K562 (cell line): ENCODE measurements around the gene PEX11A. TPM values are rescaled to one million over a fixed set of nuclear protein-coding genes. Genes with fewer than 3 reads are reported as not detected.
A peak's percentile ranks its signal among the peaks of the same experiment; 100 is the strongest.

Experiments
- CCAR2 ChIP-seq: fragments of 200-400 bp; formaldehyde crosslinking; IDR thresholded peaks from 2 replicates; pipeline ENCODE4 v1.6.1; 2017; ENCODE audit warnings: mild to moderate bottlenecking, low read depth, low read length
- CREM ChIP-seq: IDR thresholded peaks from 2 replicates; pipeline ENCODE4 v1.6.1; 2014; ENCODE audit warnings: antibody characterized with exemption, low read depth
- CXXC5 ChIP-seq: fragments of 250-450 bp; sonication (Bioruptor Pico); IDR thresholded peaks from 2 replicates; pipeline ENCODE4 v1.8.0; 2022; ENCODE audit warnings: inconsistent platforms, mild to moderate bottlenecking, moderate library complexity
- HDAC6 ChIP-seq: IDR thresholded peaks from 2 replicates; pipeline ENCODE4 v1.6.1; 2012; ENCODE audit warnings: low read depth, mild to moderate bottlenecking, control low read depth, inconsistent platforms, low read length, moderate library complexity
- HDGF ChIP-seq: fragments of 450-650 bp; IDR thresholded peaks from 2 replicates; pipeline ENCODE4 v1.6.1; 2016
- HNRNPK ChIP-seq: fragments of 200-400 bp; formaldehyde crosslinking; IDR thresholded peaks from one replicate; pipeline ENCODE4 v1.6.1; 2018; ENCODE audit warnings: mild to moderate bottlenecking, low read depth, low read length; ENCODE audit not compliant: poor library complexity, severe bottlenecking
- KHSRP ChIP-seq: fragments of 450-650 bp; IDR thresholded peaks from 2 replicates; pipeline ENCODE4 v1.6.1; 2017
- NRF1 ChIP-seq, 2 experiments: fragments of 450-650 bp; IDR thresholded peaks in 1 of 2; conservative IDR thresholded peaks in 1 of 2; 2 replicates each; pipeline ENCODE4 v1.6.1; 2014; ENCODE audit warnings: mild to moderate bottlenecking in 2 of 2
- POLR2H ChIP-seq: IDR thresholded peaks from 2 replicates; pipeline ENCODE4 v1.6.1; 2016; ENCODE audit warnings: missing genetic modification characterization, low read depth, mild to moderate bottlenecking, control low read depth, missing compliant biosample characterization, moderate library complexity
- SAP30 ChIP-seq: fragments of 200-600 bp; sonication (generic); IDR thresholded peaks from 2 replicates; pipeline ENCODE4 v1.6.1; 2012; ENCODE audit warnings: borderline replicate concordance, low read depth, mild to moderate bottlenecking, moderate library complexity, low read length, control low read depth, inconsistent platforms; ENCODE audit not compliant: insufficient read depth, poor library complexity, severe bottlenecking
- SMARCE1 ChIP-seq: fragments of 450-650 bp; IDR thresholded peaks from 2 replicates; pipeline ENCODE4 v1.7.1; 2016; ENCODE audit warnings: mild to moderate bottlenecking
- SRSF1 ChIP-seq: fragments of 200-400 bp; formaldehyde crosslinking; IDR thresholded peaks from 2 replicates; pipeline ENCODE4 v1.6.1; 2017; ENCODE audit warnings: mild to moderate bottlenecking, low read depth, low read length, moderate library complexity
- ZNF280A ChIP-seq: fragments of 450-650 bp; IDR thresholded peaks from 2 replicates; pipeline ENCODE4 v1.6.1; 2018; ENCODE audit warnings: mild to moderate bottlenecking, low read depth; ENCODE audit not compliant: partially characterized antibody
- ZNF280B ChIP-seq: fragments of 250-450 bp; sonication (Bioruptor Pico); IDR thresholded peaks from 2 replicates; pipeline ENCODE4 v1.5.1; 2021; ENCODE audit warnings: mild to moderate bottlenecking
- ZNF3 ChIP-seq: fragments of 250-450 bp; sonication (Bioruptor Pico); IDR thresholded peaks from 2 replicates; pipeline ENCODE4 v1.5.0; 2021; ENCODE audit warnings: mild to moderate bottlenecking, moderate library complexity
- ZNF584 ChIP-seq: fragments of 200-800 bp; sonication (Bioruptor generic); IDR thresholded peaks from 2 replicates; pipeline ENCODE4 v1.6.1; 2016; ENCODE audit warnings: low read depth, mild to moderate bottlenecking, missing genetic modification characterization, missing compliant biosample characterization
- polyA plus RNA-seq, 8 experiments: library from polyadenylated mRNA; depleted of rRNA in 4 of 8; stranded (reverse) in 5 of 8; unstranded in 3 of 8; fragments of >200 nt; fragmentation: Nextera tagmentation in 2 of 8; fragmentation: Illumina TruSeq in 1 of 8; extraction: Ambion mirVana in 2 of 8; extraction: Trizol in 1 of 8; gene quantifications; 2 replicates each; pipeline versions ENCODE4 v1.2.1 to v1.2.3, GENCODE V29; 2011 to 2014; ENCODE audit warnings: inconsistent platforms in 1 of 8, missing spikeins in 1 of 8
- total RNA-seq, 7 experiments: library from RNA; depleted of rRNA in 6 of 7; stranded (reverse); fragments of >200 nt in 6 of 7; fragmentation: Illumina TruSeq in 2 of 7; extraction: Trizol in 2 of 7; gene quantifications; 2 replicates each; pipeline versions ENCODE4 v1.2.1 to v1.2.3, GENCODE V29; 2011 to 2021; ENCODE audit warnings: low replicate concordance in 1 of 7
- TF ChIP-seq, protein P1 (sequence below): sonication (generic); IDR thresholded peaks from 2 replicates; pipeline ENCODE4 v1.6.1; 2016
- TF ChIP-seq, protein P2 (sequence below): fragments of 250-450 bp; sonication (Bioruptor Pico); IDR thresholded peaks from 2 replicates; pipeline ENCODE4 v1.8.0; 2022; ENCODE audit warnings: inconsistent platforms
- TF ChIP-seq, protein P3 (sequence below): sonication (generic); formaldehyde crosslinking; IDR thresholded peaks from 2 replicates; pipeline ENCODE4 v1.8.1; 2023; ENCODE audit warnings: mild to moderate bottlenecking, missing genetic modification reagents, moderate library complexity

Gene PEX11A
- total and polyA plus RNA-seq, 9 of the 15 experiments (the other 6 are each of a cell fraction or from before 2014, with no cell fraction given), result not detected

- TF ChIP-seq HDAC6, result no peak
- no peak for TF ChIP-seq ZNF280B (CRISPR knock-in tag)
- no peak for TF ChIP-seq HNRNPK
- no peak for TF ChIP-seq SRSF1
- TF ChIP-seq NRF1 (conservative IDR thresholded peaks at IDR 0.05 in 1 of 2, IDR thresholded peaks at IDR 0.05 in 1 of 2), result peak in 1 of 2 experiments; percentile 19; a peak in 1 of 4 replicates
- TF ChIP-seq, protein P1, sequence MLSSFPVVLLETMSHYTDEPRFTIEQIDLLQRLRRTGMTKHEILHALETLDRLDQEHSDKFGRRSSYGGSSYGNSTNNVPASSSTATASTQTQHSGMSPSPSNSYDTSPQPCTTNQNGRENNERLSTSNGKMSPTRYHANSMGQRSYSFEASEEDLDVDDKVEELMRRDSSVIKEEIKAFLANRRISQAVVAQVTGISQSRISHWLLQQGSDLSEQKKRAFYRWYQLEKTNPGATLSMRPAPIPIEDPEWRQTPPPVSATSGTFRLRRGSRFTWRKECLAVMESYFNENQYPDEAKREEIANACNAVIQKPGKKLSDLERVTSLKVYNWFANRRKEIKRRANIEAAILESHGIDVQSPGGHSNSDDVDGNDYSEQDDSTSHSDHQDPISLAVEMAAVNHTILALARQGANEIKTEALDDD, result no peak
- peak; percentile 89 for TF ChIP-seq CREM
- TF ChIP-seq ZNF3 (CRISPR knock-in tag), result no peak
- TF ChIP-seq SMARCE1, result no peak
- TF ChIP-seq HDGF, result no peak
- no peak for TF ChIP-seq SAP30
- TF ChIP-seq ZNF584, result no peak
- TF ChIP-seq, protein P2, sequence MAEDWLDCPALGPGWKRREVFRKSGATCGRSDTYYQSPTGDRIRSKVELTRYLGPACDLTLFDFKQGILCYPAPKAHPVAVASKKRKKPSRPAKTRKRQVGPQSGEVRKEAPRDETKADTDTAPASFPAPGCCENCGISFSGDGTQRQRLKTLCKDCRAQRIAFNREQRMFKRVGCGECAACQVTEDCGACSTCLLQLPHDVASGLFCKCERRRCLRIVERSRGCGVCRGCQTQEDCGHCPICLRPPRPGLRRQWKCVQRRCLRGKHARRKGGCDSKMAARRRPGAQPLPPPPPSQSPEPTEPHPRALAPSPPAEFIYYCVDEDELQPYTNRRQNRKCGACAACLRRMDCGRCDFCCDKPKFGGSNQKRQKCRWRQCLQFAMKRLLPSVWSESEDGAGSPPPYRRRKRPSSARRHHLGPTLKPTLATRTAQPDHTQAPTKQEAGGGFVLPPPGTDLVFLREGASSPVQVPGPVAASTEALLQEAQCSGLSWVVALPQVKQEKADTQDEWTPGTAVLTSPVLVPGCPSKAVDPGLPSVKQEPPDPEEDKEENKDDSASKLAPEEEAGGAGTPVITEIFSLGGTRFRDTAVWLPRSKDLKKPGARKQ (CRISPR knock-in tag), result 0 out of 2 replicates have a peak, but pooled peaks have one; percentile 33
- TF ChIP-seq, protein P3, sequence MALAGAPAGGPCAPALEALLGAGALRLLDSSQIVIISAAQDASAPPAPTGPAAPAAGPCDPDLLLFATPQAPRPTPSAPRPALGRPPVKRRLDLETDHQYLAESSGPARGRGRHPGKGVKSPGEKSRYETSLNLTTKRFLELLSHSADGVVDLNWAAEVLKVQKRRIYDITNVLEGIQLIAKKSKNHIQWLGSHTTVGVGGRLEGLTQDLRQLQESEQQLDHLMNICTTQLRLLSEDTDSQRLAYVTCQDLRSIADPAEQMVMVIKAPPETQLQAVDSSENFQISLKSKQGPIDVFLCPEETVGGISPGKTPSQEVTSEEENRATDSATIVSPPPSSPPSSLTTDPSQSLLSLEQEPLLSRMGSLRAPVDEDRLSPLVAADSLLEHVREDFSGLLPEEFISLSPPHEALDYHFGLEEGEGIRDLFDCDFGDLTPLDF (CRISPR knock-in tag), result no peak
- no peak for TF ChIP-seq CXXC5
- no peak for TF ChIP-seq ZNF280A
- TF ChIP-seq POLR2H (tag), result no peak
- no peak for TF ChIP-seq CCAR2
- TF ChIP-seq KHSRP, result no peak
These were observed 35.4 kb downstream of the PEX11A start, which contains the start of gene KIF7 (continued) for GRCh38 chr15:89654847-89655805.
